Measurements from ENCODE around the gene RAPGEF5. TPM values are rescaled to one million over a fixed set of nuclear protein-coding genes. Genes with fewer than 3 reads are reported as not detected.

The RAPGEF5 gene
- total RNA-seq, 2 donors from 2014 or later = 16.7 to 23.2 TPM

- H3K27ac Mint-ChIP-seq = no peak overlapping the region
- H3K4me1 Mint-ChIP-seq = no peaks in the 10 kb centered on the region
- Histone ChIP-seq H3K4me3 (ENCODE audit: low read length) (no peak overlapping the region), H3K36me3 (ENCODE audit: control insufficient read depth, insufficient read depth, low read length) (peaks cover 45% of the 10 kb centered on the region), H3K4me1 (ENCODE audit: control insufficient read depth, insufficient read depth, low read length) (no peaks in the 10 kb centered on the region), H3K9me3 (ENCODE audit: control insufficient read depth, low read length) (peaks cover 14% of the 10 kb centered on the region), H3K27ac (ENCODE audit: low read depth, low read length) (no peak overlapping the region), H3K27me3 (ENCODE audit: control insufficient read depth, insufficient read depth, low read length, poor library complexity, severe bottlenecking) (no peaks in the 10 kb centered on the region), H3K9ac (ENCODE audit: extremely low read depth, low read length, poor library complexity, severe bottlenecking) (no peak overlapping the region)
- 50 to 95% methylated on average over 1 to 2 of the region's 2 CpGs for WGBS, 2 experiments (ENCODE audit: insufficient coverage in 1 of 2, insufficient read length in 1 of 2)
- peaks cover 32% of the 10 kb centered on the region for H3K36me3 Mint-ChIP-seq (ENCODE audit: low read depth)
- no peak overlapping the region for H3K4me3 Mint-ChIP-seq
- no peak for DNase-seq
- TF ChIP-seq CTCF (conservative IDR thresholded peaks at IDR 0.05) = no peak
- peaks cover 7% of the 10 kb centered on the region for H3K9me3 Mint-ChIP-seq
- no peaks in the 10 kb centered on the region for H3K27me3 Mint-ChIP-seq (ENCODE audit: insufficient read depth)
Measured at GRCh38 chr7:22305706-22306105, 51.2 kb downstream of the RAPGEF5 start.

GRCh38 chr7:22302951-22303423 lies 54.0 kb downstream of the RAPGEF5 start:
- peaks cover 34% of the 10 kb centered on the region for H3K36me3 Mint-ChIP-seq (ENCODE audit: low read depth)
- Histone ChIP-seq H3K4me1 (ENCODE audit: control insufficient read depth, insufficient read depth, low read length) (no peaks in the 10 kb centered on the region), H3K4me3 (ENCODE audit: low read length) (no peak overlapping the region), H3K9me3 (ENCODE audit: control insufficient read depth, low read length) (peaks cover 14% of the 10 kb centered on the region), H3K27ac (ENCODE audit: low read depth, low read length) (no peak overlapping the region), H3K9ac (ENCODE audit: extremely low read depth, low read length, poor library complexity, severe bottlenecking) (no peak overlapping the region), H3K27me3 (ENCODE audit: control insufficient read depth, insufficient read depth, low read length, poor library complexity, severe bottlenecking) (no peaks in the 10 kb centered on the region), H3K36me3 (ENCODE audit: control insufficient read depth, insufficient read depth, low read length) (peaks cover 50% of the 10 kb centered on the region)
- peaks cover 7% of the 10 kb centered on the region for H3K9me3 Mint-ChIP-seq
- H3K27me3 Mint-ChIP-seq (ENCODE audit: insufficient read depth) = no peaks in the 10 kb centered on the region
- H3K4me1 Mint-ChIP-seq = no peaks in the 10 kb centered on the region
- no peak overlapping the region for H3K27ac Mint-ChIP-seq
- WGBS, 2 experiments (ENCODE audit: insufficient coverage in 1 of 2, insufficient read length in 1 of 2) = 80 to 90% methylated on average over 1 of the region's 1 CpG
- no peak for DNase-seq
- no peak for TF ChIP-seq CTCF (conservative IDR thresholded peaks at IDR 0.05)
- H3K4me3 Mint-ChIP-seq = no peak overlapping the region

- Mint-ChIP-seq H3K4me1 (no peaks in the 10 kb centered on the region), H3K27ac (no peak overlapping the region), H3K9me3 (peaks cover 5% of the 10 kb centered on the region), H3K36me3 (ENCODE audit: low read depth) (peaks cover 29% of the 10 kb centered on the region), H3K27me3 (ENCODE audit: insufficient read depth) (no peaks in the 10 kb centered on the region), H3K4me3 (no peak overlapping the region)
- DNase-seq = no peak
- Histone ChIP-seq H3K9me3 (ENCODE audit: control insufficient read depth, low read length) (peaks cover 13% of the 10 kb centered on the region), H3K36me3 (ENCODE audit: control insufficient read depth, insufficient read depth, low read length) (peaks cover 42% of the 10 kb centered on the region), H3K9ac (ENCODE audit: extremely low read depth, low read length, poor library complexity, severe bottlenecking) (no peak overlapping the region), H3K27me3 (ENCODE audit: control insufficient read depth, insufficient read depth, low read length, poor library complexity, severe bottlenecking) (no peaks in the 10 kb centered on the region), H3K4me1 (ENCODE audit: control insufficient read depth, insufficient read depth, low read length) (no peaks in the 10 kb centered on the region), H3K4me3 (ENCODE audit: low read length) (no peak overlapping the region), H3K27ac (ENCODE audit: low read depth, low read length) (no peak overlapping the region)
- TF ChIP-seq CTCF (conservative IDR thresholded peaks at IDR 0.05) = no peak
- 85 to 98% methylated on average over 2 of the region's 2 CpGs for WGBS, 2 experiments (ENCODE audit: insufficient coverage in 1 of 2, insufficient read length in 1 of 2)
Measured at GRCh38 chr7:22302193-22302592, 54.8 kb downstream of the RAPGEF5 start.
